Measurements from ENCODE around the gene JUND. TPM values are rescaled to one million over a fixed set of nuclear protein-coding genes. Genes with fewer than 3 reads are reported as not detected.

JUND gene
- total and polyA plus RNA-seq, 2 of the 8 experiments (the other 6 are each of a cell fraction or from before 2014, with no cell fraction given): 54.0 to 77.5 TPM

DNA sequence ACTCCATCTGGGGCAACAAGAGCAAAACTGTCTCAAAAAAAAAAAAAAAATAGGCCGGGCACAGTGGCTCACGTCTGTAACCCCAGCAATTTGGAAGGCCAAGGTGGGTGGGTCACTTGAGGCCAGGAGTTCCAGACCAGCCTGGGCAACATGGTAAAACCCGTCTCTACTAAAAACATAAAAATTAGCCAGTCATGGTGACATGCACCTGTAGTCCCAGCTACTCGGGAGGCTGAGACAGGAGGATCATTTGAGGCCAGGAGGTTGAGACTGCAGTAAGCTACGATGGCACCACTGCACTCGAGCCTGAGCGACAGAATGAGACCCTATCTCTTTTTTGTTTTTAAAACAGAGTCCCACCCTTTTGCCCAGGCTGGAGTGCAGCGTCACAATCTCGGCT lies 11.1 kb downstream of the JUND start:
- Histone ChIP-seq H2BK15ac (ENCODE audit: low read length) (no peak overlapping the region), H3K14ac (ENCODE audit: insufficient read length) (no peak overlapping the region), H3K9ac (replicated peaks in 1 of 4; ENCODE audit: extremely low read depth in 1 of 4, low read depth in 3 of 4, low read length in 3 of 4) (no peak overlapping the region), H3K36me3 (ENCODE audit: control insufficient read depth in 2 of 4, insufficient read depth in 4 of 4, low read length in 3 of 4) (no peaks in the 10 kb centered on the region; a peak in 1 of 8 replicates), H3K27ac (ENCODE audit: low read depth, low read length) (no peak overlapping the region), H3K79me2 (ENCODE audit: control insufficient read depth in 1 of 2, insufficient read depth in 2 of 2, low read length in 2 of 2) (no peaks in the 10 kb centered on the region), H3K4me2 (ENCODE audit: insufficient read depth in 1 of 2, low read depth in 2 of 2, low read length in 2 of 2) (no peak overlapping the region), H2BK120ac (replicated peaks; ENCODE audit: low read depth, low read length) (no peak overlapping the region), H2BK5ac (ENCODE audit: low read depth, low read length) (no peak overlapping the region), H2AK5ac (ENCODE audit: low read depth, low read length) (no peak overlapping the region), H2BK12ac (ENCODE audit: low read depth, low read length) (no peak overlapping the region), H3K79me1 (ENCODE audit: low read depth, low read length) (no peaks in the 10 kb centered on the region; the same call in 1 of the 2 replicates), H4K5ac (ENCODE audit: insufficient read length, low read depth, low read length) (no peak overlapping the region), H3K18ac (ENCODE audit: extremely low read depth, low read length) (no peak overlapping the region), H3K56ac (replicated peaks; ENCODE audit: insufficient read length, low read depth, low read length) (no peak overlapping the region), H2AFZ (ENCODE audit: low read length) (no peak overlapping the region), H2BK20ac (ENCODE audit: low read length) (no peak overlapping the region), H3K4me1 (replicated peaks in 1 of 4; ENCODE audit: control insufficient read depth in 3 of 4, insufficient read depth in 4 of 4, low read length in 3 of 4) (peaks cover 0 to 4% (median 0%) of the 10 kb centered on the region in 4 experiments; a peak in 3 of 7 replicates), H3K4me3 (ENCODE audit: extremely low read depth in 1 of 4, insufficient read depth in 2 of 4, low read depth in 3 of 4, low read length in 4 of 4) (no peak overlapping the region), H3K27me3 (replicated peaks in 1 of 4; ENCODE audit: control insufficient read depth in 3 of 4, extremely low read depth in 1 of 4, insufficient read depth in 3 of 4, low read length in 3 of 4) (no peaks in the 10 kb centered on the region), H4K91ac (replicated peaks; ENCODE audit: insufficient read length, low read length) (no peak overlapping the region), H4K8ac (ENCODE audit: extremely low read depth, insufficient read depth, low read length) (no peak overlapping the region), H4K20me1 (replicated peaks in 1 of 2; ENCODE audit: control insufficient read depth in 1 of 2, insufficient read depth in 2 of 2, low read length in 2 of 2) (peaks cover 2 to 5% of the 10 kb centered on the region in 2 experiments), H3K23ac (ENCODE audit: insufficient read length) (no peak overlapping the region), H3K4ac (replicated peaks; ENCODE audit: insufficient read length, low read depth, low read length) (no peak overlapping the region), H3K9me3 (ENCODE audit: insufficient read depth in 2 of 2, low read depth in 1 of 2, low read length in 1 of 2) (no peaks in the 10 kb centered on the region), H3K23me2 (ENCODE audit: low read depth, low read length) (no peaks in the 10 kb centered on the region; the same call in 1 of the 2 replicates)
- DNase-seq (ENCODE audit: low read depth in 1 of 2, low spot score in 2 of 2) (no peak), FAIRE-seq (no peak)
- TF ChIP-seq SUZ12 (IDR thresholded peaks at IDR 0.05; ENCODE audit: low read length) (no peak), RBBP5 (IDR thresholded peaks at IDR 0.05; ENCODE audit: borderline replicate concordance, low read depth, low read length) (no peak), TCF12 (IDR thresholded peaks at IDR 0.05; ENCODE audit: low read depth, low read length) (no peak), SRF (IDR thresholded peaks at IDR 0.05; ENCODE audit: low read depth, low read length) (no peak), SP4 (IDR thresholded peaks at IDR 0.05; ENCODE audit: low read length) (no peak), FOSL1 (IDR thresholded peaks at IDR 0.05; ENCODE audit: insufficient read depth, low read depth, low read length) (no peak), JUND (IDR thresholded peaks at IDR 0.05; ENCODE audit: low read length) (no peak), SIX5 (IDR thresholded peaks at IDR 0.05; ENCODE audit: low read depth, low read length) (no peak), NRF1 (IDR thresholded peaks at IDR 0.05; ENCODE audit: low read depth, low read length) (no peak)
- TF ChIP-seq, protein P1, sequence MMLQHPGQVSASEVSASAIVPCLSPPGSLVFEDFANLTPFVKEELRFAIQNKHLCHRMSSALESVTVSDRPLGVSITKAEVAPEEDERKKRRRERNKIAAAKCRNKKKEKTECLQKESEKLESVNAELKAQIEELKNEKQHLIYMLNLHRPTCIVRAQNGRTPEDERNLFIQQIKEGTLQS (IDR thresholded peaks at IDR 0.05; ENCODE audit: insufficient read depth, low read depth, low read length): no peak
- WGBS, 2 experiments (ENCODE audit: extremely low coverage in 1 of 2, insufficient coverage in 1 of 2, insufficient read length in 1 of 2, insufficient replicate concordance in 2 of 2, low coverage in 1 of 2, low lambda C conversion rate in 2 of 2, missing lambda C conversion rate in 1 of 2): 93% methylated on average over 9 of the region's 9 CpGs; no CpG with 5 or more reads in 1 of the 2 experiments
- ChIA-PET POLR2A (ENCODE audit: partially characterized antibody) (interaction anchor here (0.6 to 1.7 kb wide), 3 partner anchors 9 to 178 kb away, joined by 3 to 4 read pairs (median 3); no protein-coding TSS in a partner anchor), CTCF (ENCODE audit: partially characterized antibody) (interaction anchor here (0.6 to 5.5 kb wide), 11 partner anchors 9 to 191 kb away, joined by 3 to 33 read pairs (median 5); a partner anchor contains a TSS)

Measured in H1 (cell line).